ENCODE measurements around the gene DNASE1L3.

DNA sequence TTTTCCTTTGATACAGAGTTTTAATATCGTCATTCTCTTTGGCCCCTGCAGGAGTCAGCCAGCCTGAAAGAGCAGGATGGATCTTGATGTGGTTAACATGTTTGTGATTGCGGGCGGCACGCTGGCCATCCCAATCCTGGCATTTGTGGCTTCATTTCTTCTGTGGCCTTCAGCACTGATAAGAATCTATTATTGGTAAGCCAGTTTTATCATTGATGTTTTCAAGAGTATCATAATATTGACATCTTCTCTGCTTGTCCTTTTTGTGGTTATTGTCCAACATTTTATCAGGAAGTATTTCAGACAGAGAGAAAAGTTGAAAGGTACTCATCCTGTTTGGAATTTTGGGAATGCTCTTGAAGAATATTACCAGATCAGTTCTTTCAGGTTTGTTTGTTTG, 45.7 kb upstream of the DNASE1L3 start:
- TF ChIP-seq, protein P1, sequence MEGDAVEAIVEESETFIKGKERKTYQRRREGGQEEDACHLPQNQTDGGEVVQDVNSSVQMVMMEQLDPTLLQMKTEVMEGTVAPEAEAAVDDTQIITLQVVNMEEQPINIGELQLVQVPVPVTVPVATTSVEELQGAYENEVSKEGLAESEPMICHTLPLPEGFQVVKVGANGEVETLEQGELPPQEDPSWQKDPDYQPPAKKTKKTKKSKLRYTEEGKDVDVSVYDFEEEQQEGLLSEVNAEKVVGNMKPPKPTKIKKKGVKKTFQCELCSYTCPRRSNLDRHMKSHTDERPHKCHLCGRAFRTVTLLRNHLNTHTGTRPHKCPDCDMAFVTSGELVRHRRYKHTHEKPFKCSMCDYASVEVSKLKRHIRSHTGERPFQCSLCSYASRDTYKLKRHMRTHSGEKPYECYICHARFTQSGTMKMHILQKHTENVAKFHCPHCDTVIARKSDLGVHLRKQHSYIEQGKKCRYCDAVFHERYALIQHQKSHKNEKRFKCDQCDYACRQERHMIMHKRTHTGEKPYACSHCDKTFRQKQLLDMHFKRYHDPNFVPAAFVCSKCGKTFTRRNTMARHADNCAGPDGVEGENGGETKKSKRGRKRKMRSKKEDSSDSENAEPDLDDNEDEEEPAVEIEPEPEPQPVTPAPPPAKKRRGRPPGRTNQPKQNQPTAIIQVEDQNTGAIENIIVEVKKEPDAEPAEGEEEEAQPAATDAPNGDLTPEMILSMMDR (conservative IDR thresholded peaks at IDR 0.05; ENCODE audit: low read depth, low read length), result no peak
- no peak for TF ChIP-seq POLR2A (IDR thresholded peaks at IDR 0.05; ENCODE audit: low read depth, low read length)
- TF ChIP-seq CEBPB (IDR thresholded peaks at IDR 0.05; ENCODE audit: low read depth, low read length), result no peak
- no peak for TF ChIP-seq SMC3 (IDR thresholded peaks at IDR 0.05; ENCODE audit: low read depth, low read length)
- TF ChIP-seq RFX5 (IDR thresholded peaks at IDR 0.05; ENCODE audit: low read depth, low read length), result no peak
- no peak for TF ChIP-seq CHD1 (IDR thresholded peaks at IDR 0.05; ENCODE audit: low read depth, low read length)

All from IMR-90 (cell line).